Activated T-helper 2 cell treated with anti-CD3 and anti-CD28 coated beads, Interferon-gamma antibody, Interleukin-2, Interleukin-4, amounts not matched to agents 10 μg/mL and 5 μg/mL and 100 μg/mL, durations not matched to agents 14 hours and 24 hours and 36 hours (primary cell): ENCODE results near the gene SETBP1. TPM values are rescaled to one million over a fixed set of nuclear protein-coding genes. Genes with fewer than 3 reads are reported as not detected.

Experiments used
- DNase-seq: peaks from one replicate; pipeline ENCODE4 v3.0.0; 2021; ENCODE audit warnings: low spot score
- H3K27ac Mint-ChIP-seq: one replicate; pipeline ENCODE4 v1.8.0; 2021; ENCODE audit warnings: mixed read lengths
- H3K27me3 Mint-ChIP-seq: one replicate; pipeline ENCODE4 v1.8.0; 2021; ENCODE audit warnings: low read depth, mixed read lengths
- H3K36me3 Mint-ChIP-seq: one replicate; pipeline ENCODE4 v1.8.0; 2021; ENCODE audit warnings: low read depth, mixed read lengths
- H3K4me1 Mint-ChIP-seq: one replicate; pipeline ENCODE4 v1.8.0; 2021; ENCODE audit warnings: low read depth, mixed read lengths
- H3K4me3 Mint-ChIP-seq: one replicate; pipeline ENCODE4 v1.8.0; 2021; ENCODE audit warnings: low read depth, mild to moderate bottlenecking, moderate library complexity, mixed read lengths
- H3K9me3 Mint-ChIP-seq: one replicate; pipeline ENCODE4 v1.8.0; 2021; ENCODE audit warnings: mixed read lengths
- intact Hi-C: fragments of 100-400 bp; cut with micrococcal nuclease; formaldehyde crosslinking; loops from one replicate; pipeline ENCODE4 v1.15.1; 2023
- total RNA-seq: library from RNA; stranded (reverse); gene quantifications from 2 replicates; pipeline ENCODE4 v1.2.3, GENCODE V29; 2022

Gene SETBP1
- total RNA-seq, 1 donor from 2014 or later = 27.4 TPM

DNA sequence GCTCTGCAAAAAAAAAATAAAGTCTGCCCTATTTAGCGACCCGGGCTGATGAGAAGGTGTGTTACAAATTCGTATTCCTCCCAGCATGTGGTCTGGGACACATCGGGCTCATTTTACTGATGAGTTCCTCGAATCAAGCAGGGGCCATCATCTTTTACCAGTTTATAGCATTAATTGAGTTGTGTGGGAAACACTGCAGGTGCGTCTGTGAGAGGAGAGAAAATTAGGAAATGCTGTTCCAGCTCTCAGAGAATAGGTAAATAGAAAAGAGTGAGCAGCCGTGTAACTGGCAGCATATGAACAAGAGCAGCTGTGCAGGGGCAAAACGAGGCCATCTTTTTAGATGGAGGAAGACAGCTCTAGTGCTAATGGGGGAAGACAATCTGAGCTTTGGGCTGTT is 216.7 kb downstream of the SETBP1 start:
- Mint-ChIP-seq H3K27ac (no peak overlapping the region), H3K36me3 (peaks cover 8% of the 10 kb centered on the region), H3K4me3 (no peak overlapping the region), H3K27me3 (no peaks in the 10 kb centered on the region), H3K4me1 (peaks cover 38% of the 10 kb centered on the region), H3K9me3 (no peaks in the 10 kb centered on the region)
- intact Hi-C loops = loop anchor here (5.0 kb wide), 1 partner anchor 315 kb away; no protein-coding TSS in a partner anchor
- DNase-seq = no peak

DNA sequence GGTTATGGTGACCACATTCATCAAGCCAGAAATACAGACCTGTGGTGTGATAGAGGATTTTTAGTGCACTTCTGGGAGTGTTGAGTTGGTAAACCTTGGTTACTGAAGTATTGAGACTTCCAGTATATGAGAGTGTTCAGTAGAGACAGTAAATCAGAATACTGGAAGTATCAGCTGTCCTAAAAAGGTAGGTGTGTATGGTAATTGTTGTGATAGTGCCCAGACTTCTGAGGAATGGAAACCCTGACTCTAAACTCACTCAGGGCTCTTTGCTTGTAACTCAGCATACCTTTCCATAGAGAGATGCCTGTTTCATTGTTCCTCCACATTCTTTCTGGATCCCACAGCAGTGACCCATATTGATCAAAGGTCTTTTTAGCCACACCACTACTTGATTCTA is 217.1 kb downstream of the SETBP1 start:
- Mint-ChIP-seq H3K27ac (no peak overlapping the region), H3K36me3 (peaks cover 4% of the 10 kb centered on the region), H3K9me3 (no peaks in the 10 kb centered on the region), H3K4me1 (peaks cover 34% of the 10 kb centered on the region), H3K27me3 (no peaks in the 10 kb centered on the region), H3K4me3 (no peak overlapping the region)
- DNase-seq = no peak
- intact Hi-C loops = loop anchor here (5.0 kb wide), 1 partner anchor 314 kb away; no protein-coding TSS in a partner anchor

DNA sequence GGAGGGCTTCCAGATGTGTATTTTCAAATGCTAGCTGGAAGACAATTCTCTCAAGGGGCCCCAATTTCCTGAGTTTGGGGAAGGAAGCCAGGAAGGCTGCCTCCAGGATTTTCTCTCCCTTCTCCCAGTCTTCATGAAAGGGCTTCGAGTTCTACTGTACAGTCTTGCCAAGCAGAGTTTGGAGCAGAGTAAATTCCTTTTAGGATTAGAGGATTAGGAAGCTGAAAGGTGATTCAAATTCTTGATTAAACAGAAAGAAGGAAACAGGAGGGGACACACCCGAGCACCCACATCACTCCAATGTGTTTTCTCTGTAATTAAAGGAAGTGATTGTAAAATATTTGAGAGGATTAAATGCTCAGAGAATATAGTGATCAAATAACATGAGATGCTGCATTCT is 217.8 kb downstream of the SETBP1 start:
- no peaks in the 10 kb centered on the region for H3K9me3 Mint-ChIP-seq
- no peak for DNase-seq
- peaks cover 33% of the 10 kb centered on the region for H3K4me1 Mint-ChIP-seq
- no peaks in the 10 kb centered on the region for H3K27me3 Mint-ChIP-seq
- H3K27ac Mint-ChIP-seq = no peak overlapping the region
- intact Hi-C loops = loop anchor here (5.0 kb wide), 1 partner anchor 314 kb away; no protein-coding TSS in a partner anchor
- H3K36me3 Mint-ChIP-seq = peaks cover 2% of the 10 kb centered on the region
- H3K4me3 Mint-ChIP-seq = no peak overlapping the region

DNA sequence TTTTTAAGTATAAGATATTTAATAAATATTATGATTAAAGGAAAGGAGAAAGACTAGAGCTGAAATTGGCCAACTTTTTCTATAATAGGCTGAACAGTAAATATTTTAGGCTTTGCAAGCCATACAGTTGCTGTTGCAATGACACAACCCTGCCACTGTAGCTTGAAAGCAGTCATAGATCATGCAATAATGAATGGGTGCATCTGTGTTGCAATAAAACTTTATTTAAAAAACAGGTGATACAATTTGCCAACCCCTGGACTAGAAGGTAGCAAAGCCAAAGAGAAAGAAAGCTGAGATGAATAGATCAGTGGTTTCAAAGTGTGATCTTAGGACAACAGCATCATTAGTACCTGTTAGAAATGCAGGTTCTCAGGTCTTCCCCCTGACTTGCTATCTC is 219.1 kb downstream of the SETBP1 start:
- Mint-ChIP-seq H3K36me3 (no peaks in the 10 kb centered on the region), H3K4me3 (no peak overlapping the region), H3K27ac (no peak overlapping the region), H3K27me3 (peaks cover 3% of the 10 kb centered on the region), H3K9me3 (no peaks in the 10 kb centered on the region), H3K4me1 (peaks cover 28% of the 10 kb centered on the region)
- no peak for DNase-seq
- intact Hi-C loops = loop anchor here (5.0 kb wide), 1 partner anchor 312 kb away; no protein-coding TSS in a partner anchor

DNA sequence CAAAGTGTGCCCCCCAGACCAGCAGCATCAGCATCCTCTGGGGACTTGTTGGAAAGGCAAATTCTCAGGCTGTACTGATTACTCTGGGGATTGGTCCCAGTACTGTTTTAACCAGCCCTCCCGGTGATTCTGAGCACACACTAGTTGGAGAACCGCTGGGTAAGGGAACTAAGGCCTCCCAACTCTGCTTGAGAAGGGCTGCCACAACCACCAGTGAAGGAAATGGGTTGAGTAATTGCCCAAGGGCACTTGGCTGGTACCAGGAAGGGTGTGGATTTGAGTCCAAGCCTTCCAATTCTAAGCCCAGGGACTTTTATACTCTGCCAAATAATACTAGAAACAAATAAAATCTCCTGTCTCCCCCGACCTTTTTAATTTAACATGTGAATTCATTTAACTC is 219.9 kb downstream of the SETBP1 start:
- H3K27ac Mint-ChIP-seq = no peak overlapping the region
- peaks cover 4% of the 10 kb centered on the region for H3K27me3 Mint-ChIP-seq
- intact Hi-C loops = no loop called here
- no peak for DNase-seq
- H3K36me3 Mint-ChIP-seq = no peaks in the 10 kb centered on the region
- H3K4me3 Mint-ChIP-seq = no peak overlapping the region
- H3K9me3 Mint-ChIP-seq = no peaks in the 10 kb centered on the region
- H3K4me1 Mint-ChIP-seq = peaks cover 25% of the 10 kb centered on the region

DNA sequence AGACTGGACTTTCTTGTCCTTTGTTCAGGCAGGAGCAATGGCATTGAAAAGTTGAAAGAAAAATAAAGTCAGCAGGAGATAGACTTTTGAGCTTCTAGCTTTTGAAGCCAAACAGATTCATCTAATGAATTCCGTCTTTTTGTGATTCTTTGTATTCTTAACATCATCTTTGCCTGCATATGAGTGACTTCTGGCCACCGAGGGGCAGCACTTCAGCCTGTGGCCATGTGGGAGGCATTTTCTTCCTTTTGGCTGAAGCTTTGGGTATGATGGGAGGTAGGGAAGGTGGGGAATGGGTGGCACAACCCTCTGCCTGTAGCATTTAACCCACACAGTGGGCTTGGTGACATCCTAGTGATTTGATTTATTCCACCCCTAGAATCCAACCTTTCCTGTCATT is 220.6 kb downstream of the SETBP1 start:
- DNase-seq = no peak
- H3K9me3 Mint-ChIP-seq = no peaks in the 10 kb centered on the region
- no peak overlapping the region for H3K27ac Mint-ChIP-seq
- intact Hi-C loops = no loop called here
- no peaks in the 10 kb centered on the region for H3K36me3 Mint-ChIP-seq
- H3K4me3 Mint-ChIP-seq = no peak overlapping the region
- H3K4me1 Mint-ChIP-seq = peaks cover 27% of the 10 kb centered on the region
- H3K27me3 Mint-ChIP-seq = peaks cover 6% of the 10 kb centered on the region

DNA sequence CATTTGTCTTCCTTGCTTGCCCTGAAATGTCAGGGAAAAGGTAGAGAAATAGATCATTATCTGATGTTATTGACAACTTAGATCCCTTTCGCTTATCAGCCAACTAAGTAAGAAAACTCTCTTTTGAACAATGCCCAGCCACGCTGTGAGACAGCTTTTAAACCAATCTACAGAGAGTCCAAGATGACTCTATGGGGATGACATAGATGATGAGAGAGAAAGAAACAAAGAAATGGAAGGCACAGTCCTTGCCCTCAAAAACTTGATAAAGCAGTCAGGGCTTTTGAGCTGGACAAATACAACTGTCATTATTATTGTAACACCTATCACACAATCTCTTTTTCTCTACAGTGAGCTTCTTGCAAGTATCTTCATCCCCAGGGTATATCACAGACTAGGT is 222.6 kb downstream of the SETBP1 start:
- Mint-ChIP-seq H3K27ac (no peak overlapping the region), H3K36me3 (no peaks in the 10 kb centered on the region), H3K4me1 (peaks cover 17% of the 10 kb centered on the region), H3K4me3 (no peak overlapping the region), H3K27me3 (peaks cover 6% of the 10 kb centered on the region), H3K9me3 (no peaks in the 10 kb centered on the region)
- no peak for DNase-seq
- intact Hi-C loops = no loop called here

DNA sequence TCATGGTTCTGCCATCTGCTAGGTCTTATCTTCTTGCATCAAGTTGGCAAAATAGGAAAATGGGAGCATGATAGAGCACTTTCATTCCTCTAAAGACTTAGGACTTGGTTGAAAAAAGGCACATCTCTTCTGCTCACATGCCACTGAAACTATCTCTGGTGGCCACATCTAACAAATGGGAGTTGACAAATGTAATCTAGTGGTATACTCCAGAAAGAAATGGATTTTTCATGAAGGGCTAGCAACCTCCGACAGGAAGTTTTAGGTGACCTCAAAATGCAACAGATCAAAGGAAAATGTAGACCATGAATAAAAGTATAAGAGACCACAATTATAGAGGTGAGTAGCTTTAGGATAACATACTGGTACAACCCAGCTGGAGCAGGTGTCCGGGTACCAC is 224.1 kb downstream of the SETBP1 start:
- H3K27ac Mint-ChIP-seq = no peak overlapping the region
- peaks cover 25% of the 10 kb centered on the region for H3K4me1 Mint-ChIP-seq
- no peaks in the 10 kb centered on the region for H3K9me3 Mint-ChIP-seq
- H3K4me3 Mint-ChIP-seq = no peak overlapping the region
- peaks cover 6% of the 10 kb centered on the region for H3K27me3 Mint-ChIP-seq
- H3K36me3 Mint-ChIP-seq = no peaks in the 10 kb centered on the region
- DNase-seq = no peak
- intact Hi-C loops = no loop called here

DNA sequence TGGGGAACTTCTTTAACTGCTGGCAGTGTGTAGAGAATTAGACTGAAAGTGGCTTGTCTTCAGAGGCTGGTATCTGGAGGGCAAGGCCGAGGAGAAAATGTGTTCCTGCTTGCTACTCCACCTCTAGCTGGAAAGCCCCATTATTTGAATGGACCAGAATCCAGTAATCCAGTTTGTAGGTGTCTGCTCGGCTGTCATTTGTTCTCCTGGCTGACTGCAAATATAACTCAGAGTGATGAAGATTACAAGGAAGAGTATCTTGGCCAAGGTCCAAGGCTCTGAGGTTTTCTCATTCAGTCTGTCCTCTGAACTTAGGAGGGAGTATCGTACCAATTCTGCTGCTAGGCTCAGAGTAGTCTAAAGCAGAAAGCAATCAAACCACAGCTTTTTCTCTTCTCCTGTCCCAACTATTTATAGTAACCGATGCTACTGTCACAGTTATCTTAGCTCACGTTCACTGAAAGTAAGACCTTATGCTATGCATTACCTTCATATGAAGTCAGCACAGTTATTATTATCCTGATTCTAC is 228.6 kb downstream of the SETBP1 start:
- DNase-seq = no peak
- no peaks in the 10 kb centered on the region for H3K36me3 Mint-ChIP-seq
- intact Hi-C loops = no loop called here
- H3K27ac Mint-ChIP-seq = no peak overlapping the region
- no peak overlapping the region for H3K4me3 Mint-ChIP-seq
- peaks cover 6% of the 10 kb centered on the region for H3K27me3 Mint-ChIP-seq
- H3K4me1 Mint-ChIP-seq = peaks cover 27% of the 10 kb centered on the region
- no peaks in the 10 kb centered on the region for H3K9me3 Mint-ChIP-seq

DNA sequence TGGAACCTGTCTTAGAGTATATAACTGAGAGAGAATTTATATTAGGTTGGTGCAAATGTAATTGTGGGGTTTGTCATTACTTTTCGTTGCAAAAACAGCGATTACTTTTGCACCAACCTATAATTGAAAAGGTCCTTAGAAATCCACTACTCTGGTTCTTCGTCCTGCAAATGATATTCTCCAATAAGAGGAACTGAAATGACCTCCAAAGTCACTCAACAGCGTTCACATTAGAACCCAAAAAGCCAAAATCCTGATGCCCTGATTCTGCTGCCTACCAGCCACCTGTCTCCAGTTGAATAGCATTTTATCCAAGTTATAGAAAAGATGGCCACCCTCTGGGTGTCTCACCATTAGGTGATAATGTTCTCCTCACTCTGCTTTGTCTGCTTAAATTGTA is 230.6 kb downstream of the SETBP1 start:
- Mint-ChIP-seq H3K36me3 (no peaks in the 10 kb centered on the region), H3K27ac (no peak overlapping the region)

DNA sequence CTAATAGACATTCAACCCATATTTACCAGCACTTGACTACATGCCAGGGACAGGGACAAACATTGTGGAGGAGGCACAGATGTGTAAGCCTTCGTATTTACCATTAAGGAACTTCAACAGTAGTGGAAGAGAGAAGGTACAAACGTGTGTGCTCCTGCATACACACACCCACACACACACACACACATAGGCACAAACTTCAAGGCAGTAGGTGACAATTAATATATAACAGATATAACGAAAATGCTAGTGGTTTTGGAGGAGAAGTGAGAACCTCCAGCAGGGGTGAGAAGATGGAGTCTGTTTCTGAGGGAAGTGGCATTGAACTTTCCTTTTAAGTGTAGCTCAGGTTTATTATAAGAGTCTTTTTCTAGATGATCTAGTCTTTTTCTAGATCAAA is 231.1 kb downstream of the SETBP1 start:
- no peak overlapping the region for H3K27ac Mint-ChIP-seq
- no peak overlapping the region for H3K4me3 Mint-ChIP-seq
- intact Hi-C loops = no loop called here
- no peaks in the 10 kb centered on the region for H3K9me3 Mint-ChIP-seq
- no peaks in the 10 kb centered on the region for H3K27me3 Mint-ChIP-seq
- DNase-seq = no peak
- no peaks in the 10 kb centered on the region for H3K36me3 Mint-ChIP-seq
- H3K4me1 Mint-ChIP-seq = peaks cover 20% of the 10 kb centered on the region

More for the DNA sequence above, 230.6 kb downstream of the SETBP1 start:
- Mint-ChIP-seq H3K27me3 (peaks cover under 1% of the 10 kb centered on the region), H3K4me1 (peaks cover 20% of the 10 kb centered on the region), H3K4me3 (no peak overlapping the region), H3K9me3 (no peaks in the 10 kb centered on the region)
- DNase-seq = no peak
- intact Hi-C loops = no loop called here

DNA sequence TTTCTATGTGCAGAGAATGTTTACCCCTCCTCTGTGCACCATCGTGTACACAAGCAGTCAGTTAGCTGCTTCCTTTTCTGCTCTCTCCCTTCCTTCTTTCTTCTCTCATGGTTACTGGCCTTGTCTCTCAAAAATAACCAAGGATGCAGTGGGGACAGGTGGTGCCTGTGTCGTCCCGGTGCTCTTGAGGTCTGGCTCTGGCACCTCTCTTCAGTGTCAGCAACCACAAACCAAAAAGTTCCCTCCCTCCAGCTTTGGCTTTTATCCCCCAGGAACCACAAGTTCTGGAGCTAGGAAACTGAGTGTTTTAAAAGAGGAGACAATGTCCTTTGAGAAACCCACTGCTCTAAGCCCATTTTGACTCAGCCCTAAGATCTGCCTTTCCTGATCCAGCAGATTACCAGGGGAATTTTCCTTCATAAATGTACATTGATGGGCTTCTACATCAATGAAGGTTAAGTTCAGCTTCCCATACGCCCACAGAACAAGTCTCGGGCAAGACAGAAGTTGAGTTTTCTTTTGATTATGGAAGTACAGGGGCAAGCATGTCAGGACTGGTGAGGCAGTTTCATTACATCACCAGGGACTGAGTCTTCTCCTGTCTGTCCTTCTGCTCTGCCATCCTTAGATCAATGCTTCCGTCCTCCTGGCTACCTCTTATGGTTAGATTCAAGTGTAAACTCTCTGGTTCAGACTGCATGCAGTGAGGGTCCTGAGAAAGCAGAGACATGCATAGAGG is 232.2 kb downstream of the SETBP1 start:
- Mint-ChIP-seq H3K4me1 (peaks cover 21% of the 10 kb centered on the region), H3K9me3 (no peaks in the 10 kb centered on the region), H3K36me3 (no peaks in the 10 kb centered on the region), H3K4me3 (no peak overlapping the region), H3K27ac (no peak overlapping the region), H3K27me3 (no peaks in the 10 kb centered on the region)
- DNase-seq = no peak
- intact Hi-C loops = no loop called here

DNA sequence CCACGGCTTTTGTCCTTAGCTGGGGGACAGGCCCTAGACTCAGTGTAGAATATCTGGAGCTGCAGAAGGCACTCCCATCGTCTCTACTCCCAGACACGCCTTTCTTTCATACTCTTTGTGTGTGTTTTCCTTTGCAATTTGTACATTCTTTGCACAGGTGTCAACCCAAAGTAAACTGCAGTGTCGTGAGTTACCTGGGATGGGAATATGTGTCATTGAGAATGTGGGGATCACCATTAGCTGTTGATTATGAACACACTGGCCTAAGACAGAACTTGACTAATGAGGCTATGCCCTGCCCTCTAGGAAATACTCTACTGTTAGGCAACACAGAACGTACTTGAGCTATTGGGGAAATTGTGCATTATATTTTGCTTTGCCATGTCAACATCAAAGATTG is 233.3 kb downstream of the SETBP1 start:
- Mint-ChIP-seq H3K4me3 (no peak overlapping the region), H3K27ac (no peak overlapping the region), H3K9me3 (no peaks in the 10 kb centered on the region), H3K27me3 (no peaks in the 10 kb centered on the region), H3K36me3 (no peaks in the 10 kb centered on the region), H3K4me1 (peaks cover 18% of the 10 kb centered on the region)
- no peak for DNase-seq
- intact Hi-C loops = no loop called here
